Hematopoietic multipotent progenitor cell treated with erythropoietin and hydrocortisone succinate and interleukin-3 and kit ligand, for 8 days (in vitro differentiated cells): ENCODE results near the gene PLD6.
A peak's percentile ranks its signal among the peaks of the same experiment; 100 is the strongest.

Experiments
- DNase-seq: peaks from one replicate; pipeline ENCODE4 v3.0.0-alpha.2; 2015

PLD6 gene

DNA sequence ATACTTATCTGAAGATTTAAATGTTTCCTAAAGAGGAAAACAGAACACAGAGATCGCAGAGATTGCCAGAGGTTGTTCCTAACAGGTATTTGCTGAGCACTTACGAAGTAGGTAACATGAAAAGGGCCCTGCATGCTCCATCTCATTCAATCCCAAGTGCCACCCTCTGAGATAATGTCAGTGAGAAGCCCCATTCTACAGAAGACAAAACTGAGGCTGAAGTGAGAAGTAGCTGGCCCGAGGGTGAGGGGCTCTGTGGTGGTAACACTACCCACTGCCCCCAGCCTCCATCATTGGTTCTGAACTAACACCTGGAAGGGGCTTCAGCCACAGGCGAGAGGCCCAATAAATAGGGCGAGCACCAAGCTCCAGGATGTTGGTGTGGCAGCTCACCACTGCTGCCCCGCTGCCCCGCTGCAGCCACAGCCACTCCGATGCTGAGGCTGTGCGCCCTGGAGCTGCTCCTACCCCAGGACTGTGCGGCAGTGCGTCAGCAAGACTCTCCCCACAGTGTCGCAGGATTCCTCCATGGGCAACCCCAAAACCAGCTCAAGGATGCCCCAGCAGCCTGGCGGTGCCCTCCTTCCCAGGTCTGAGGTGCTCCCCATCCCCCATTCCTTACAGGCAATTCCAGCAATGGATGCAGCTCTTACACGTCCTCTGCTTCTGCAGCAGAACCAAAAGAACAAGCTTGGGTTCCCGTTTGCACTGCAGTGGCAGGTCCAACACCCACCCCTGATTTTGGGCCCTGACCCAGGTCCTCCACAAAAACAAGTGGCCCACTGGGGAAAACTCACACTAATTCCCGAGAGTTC lies 20.5 kb upstream of the PLD6 start:
- DNase-seq = no peak

DNA sequence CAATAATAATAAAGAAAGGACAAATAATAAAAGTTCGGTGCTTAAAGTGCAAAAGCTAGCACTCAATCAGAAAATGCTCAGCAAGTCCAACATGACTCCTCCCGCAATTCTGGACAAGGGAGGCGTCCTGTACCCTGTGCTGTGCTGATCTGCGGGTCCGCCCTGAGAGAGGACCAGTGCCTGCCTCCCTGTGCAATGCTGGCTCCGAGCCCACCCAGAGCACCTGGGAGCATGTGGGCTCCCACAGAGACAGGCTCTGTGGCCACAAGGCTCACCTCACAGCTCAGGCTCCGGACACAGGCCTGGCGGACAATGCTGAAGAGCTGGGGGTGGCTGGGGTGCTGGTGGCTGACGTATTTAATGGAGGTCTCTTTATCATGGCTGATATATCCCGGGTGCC lies 19.8 kb upstream of the PLD6 start:
- DNase-seq = no peak

DNA sequence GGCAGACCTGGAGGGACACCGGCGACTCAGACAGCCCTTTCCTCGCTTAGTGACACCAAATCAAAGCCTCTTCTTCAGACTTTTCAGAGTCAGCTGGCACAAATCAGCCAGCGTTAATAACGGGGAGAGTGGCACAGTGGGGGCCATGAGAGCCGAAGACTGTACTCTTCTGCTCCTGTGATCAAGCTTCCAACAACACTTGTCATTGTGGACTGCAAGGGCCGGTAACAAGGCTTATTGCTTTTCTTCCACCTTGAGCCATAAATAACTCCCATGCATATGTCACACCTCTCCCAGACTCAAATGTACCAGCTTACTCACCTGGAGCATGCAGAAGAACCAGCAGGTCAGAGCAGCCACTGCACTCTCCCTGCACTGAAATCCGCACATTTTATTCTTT lies 18.0 kb upstream of the PLD6 start:
- no peak for DNase-seq

DNA sequence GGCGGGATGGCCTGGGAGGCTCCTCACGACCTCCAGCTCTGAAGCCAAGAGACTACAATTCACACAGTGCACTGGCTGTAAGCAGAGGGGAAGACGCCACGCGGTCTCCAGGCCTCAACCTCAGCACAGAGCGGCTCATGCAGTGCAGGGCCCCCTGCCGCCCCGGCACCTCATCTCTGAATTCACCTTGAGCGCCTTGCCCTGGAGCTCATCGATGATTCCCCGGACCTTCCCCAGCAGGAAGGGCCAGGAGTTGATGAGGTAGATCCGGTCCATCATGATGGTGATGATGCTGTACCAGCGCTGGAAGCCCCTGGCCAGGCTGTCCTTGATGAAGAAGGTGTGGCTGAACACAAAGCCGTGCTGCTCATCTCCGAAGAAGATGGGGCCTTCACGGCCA lies 17.6 kb upstream of the PLD6 start:
- no peak for DNase-seq

DNA sequence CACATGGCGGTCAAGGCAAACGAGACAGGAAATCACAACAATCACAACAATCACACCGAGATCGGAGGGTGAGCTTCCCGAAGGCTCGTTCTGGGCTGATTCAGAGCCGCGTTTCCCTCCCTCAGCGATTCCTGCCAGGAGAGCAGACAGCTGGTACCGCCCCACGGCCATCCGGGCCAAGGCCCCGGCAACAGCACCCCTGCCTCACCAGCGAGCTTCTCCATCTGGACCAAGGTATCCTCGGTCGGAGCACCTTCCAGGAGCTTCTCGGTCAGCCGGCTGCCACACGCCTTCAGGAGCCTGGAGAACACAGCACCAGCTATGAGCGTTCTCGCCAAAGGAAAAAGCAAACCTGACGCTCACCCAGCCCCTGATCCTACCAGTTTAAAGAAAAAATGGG lies 15.2 kb upstream of the PLD6 start:
- no peak for DNase-seq

DNA sequence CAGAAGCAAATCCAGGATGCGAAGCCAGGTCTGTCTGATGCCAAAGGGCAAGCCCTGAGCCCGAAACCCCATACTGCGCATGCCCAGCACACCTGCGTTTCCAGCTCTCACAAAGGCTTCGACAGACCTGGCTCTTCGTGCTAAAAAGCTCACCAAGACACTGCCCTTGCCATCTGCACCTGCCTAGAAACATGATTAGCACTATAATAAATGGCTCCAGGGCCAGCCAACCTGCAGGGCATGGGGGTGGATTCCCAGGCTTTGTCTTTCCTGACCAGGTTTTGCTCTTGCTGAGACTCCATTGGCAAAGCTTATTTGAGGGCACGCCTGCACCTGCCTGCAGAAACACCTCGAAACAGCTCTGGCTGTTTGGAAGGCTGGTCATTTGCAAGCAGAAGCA lies 14.4 kb upstream of the PLD6 start:
- no peak for DNase-seq

DNA sequence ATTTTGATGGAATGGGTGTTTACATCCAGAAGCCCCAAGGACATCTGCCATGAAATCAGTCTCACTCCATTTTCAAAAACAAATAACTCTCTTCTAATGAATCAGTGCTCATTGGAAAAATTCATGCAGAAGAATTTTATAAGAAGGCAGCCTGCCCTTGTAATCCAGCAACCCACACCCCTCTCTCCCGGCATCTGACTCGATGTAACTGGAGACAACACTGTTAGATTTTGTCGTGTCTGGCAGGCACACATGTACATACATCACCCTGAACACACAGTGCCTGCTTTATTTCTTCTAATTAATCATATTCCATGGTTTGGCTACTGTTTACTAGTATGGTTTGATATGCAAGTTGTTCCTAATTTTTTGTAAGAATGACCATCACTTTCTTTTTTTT lies 11.9 kb upstream of the PLD6 start:
- no peak for DNase-seq

DNA sequence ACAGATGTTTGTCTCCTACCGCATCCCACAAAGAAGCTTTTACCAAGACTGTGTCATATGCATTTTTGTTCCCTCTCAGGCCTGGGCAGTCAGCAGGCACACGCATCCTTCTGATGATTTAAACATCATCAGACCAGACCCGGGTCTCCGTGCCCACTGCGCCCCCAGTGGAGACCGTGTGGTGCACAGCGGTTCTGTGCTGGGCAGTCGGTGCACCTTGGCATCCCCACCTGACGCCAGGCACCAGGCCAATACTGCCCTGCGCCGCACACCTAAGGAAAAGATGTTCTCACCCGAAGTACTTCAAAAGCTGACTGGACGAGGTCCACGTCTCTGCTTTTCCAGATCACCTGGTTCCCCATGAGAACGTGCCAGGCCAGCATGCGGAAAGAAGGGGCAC lies 10.6 kb upstream of the PLD6 start:
- DNase-seq = no peak

DNA sequence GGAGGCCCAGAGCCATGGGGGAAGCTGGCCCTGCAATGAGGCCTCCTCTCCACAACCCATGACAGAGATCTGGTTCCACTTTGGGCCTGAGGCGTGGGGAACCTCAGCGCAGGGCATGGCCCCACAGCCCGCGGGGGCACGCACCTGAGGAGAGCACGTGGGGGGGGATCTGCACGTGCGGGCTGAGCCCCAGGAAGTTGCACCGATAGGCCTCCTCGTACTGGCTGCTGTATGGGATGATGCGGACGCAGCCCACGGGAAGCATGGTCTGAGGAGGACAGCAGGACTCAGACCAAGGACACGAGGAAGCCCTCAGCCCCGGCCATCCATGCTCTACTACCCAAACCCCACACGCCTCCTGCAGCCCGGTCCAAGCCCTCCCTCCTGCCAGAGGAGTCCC lies 10.1 kb upstream of the PLD6 start:
- DNase-seq = no peak

DNA sequence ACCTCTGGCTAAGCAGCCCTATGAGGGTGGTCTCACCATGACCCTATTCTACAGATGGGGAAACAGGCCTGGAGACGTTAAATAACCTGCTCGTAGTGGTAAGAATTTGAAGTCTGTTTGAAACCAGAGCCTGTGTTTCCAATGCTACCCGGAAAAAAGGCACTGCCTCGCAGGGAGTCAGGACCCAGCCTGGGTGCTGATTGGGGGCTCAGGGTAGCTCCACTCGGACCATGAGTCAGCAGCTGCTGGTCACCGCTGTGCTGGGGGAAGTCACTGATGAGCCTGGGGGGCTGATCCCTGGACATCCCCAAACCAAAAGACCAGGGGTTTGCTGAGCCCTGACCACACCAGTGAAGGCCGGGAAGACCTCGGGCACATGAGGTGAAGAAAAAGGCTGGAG lies 9.4 kb upstream of the PLD6 start:
- DNase-seq = no peak

DNA sequence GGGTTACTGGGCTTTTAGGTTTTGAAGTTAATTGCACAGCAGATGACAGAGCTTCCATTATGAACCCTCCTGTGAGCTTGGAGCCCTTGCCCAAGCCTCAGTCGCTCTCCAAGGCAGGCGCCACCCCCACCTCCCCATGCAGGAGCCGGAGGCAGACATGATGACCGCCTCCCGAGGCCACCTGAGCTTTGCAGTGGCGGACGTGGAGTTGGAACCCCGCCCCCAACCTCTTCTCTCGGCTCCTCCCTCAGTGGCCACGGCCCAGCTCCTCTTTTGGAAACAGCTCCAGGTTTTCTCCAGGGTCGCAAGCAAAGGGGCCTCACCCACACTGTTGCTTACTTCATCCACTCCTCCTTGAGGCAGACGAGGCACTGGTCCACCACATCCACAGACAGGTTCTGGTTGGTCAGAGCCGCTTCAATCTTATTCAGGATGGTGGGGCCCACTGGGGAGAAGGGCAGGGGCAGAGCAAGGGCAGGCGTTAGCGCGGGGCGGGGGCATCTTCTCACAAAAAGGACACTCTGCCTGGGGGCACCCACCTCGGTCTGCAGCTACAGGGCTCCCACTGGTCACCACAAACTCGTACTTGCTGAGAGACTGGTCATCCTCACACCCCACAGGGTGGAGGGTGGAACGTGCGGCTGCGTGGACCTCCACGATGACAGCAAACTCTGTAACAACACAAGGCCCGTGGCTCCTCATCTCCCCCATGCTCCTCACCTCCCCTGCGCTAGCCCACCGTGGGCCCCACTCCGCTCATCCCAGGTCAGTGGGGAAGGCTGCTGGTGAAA lies 8.7 kb upstream of the PLD6 start:
- DNase-seq = no peak

DNA sequence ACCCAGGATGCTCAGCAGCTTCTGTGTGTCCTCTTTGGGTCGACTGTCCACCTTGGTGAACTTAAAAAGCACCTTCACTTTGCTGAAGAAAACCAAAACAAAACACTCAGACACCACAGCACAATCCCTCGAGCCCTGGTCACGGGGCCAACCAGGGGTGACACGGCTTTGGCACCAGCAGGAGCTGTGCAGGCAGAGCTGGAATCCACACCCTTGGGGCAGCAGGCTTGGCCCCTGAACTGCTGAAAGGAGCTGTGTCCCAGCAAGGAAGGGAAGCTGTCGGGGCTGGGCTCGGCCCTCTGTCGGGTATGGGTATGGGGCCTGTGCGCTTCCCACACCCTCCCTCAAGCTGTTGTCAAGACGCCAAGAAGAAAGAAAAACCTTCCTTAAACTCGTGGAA lies 7.6 kb upstream of the PLD6 start:
- no peak for DNase-seq

DNA sequence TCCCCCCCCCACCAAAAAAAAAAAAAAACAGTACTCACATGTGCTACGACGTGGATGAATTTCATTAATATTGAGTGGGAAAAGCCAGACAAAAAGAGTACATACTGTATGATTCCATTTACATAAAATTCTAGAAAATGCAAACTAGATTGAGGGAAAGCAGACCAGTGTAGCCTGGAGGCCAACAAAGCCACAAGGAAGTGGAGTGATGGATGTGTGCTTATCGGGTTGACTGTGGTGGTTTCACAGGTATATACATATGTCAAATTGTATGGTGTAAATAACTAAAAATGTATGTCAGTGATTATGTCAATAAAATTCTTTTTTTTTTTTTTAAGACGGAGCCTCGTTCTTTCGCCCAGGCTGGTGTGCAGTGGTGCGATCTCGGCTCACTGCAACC lies 1.9 kb upstream of the PLD6 start:
- no peak for DNase-seq

DNA sequence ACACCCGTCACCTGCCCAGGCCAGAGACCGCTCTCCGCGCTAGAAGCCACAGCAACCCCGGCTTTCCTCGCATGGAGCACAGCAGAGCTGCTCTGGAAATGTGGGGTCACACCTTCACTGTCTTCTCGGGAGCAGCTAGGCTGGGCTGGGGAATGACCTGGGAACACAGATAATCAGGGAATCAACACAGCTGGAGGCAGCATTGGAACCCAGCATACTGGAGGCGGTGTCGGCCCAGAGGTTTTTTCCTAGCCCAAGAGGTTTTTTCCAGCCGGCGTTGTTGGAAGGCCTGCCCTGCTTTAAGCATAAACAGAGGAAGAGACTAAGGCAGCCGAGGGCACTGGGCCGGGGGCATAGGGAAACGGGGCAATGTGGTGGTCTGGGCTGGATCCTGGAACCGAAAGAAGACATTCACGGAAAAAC lies 791 bp upstream of the PLD6 start:
- DNase-seq = no peak

DNA sequence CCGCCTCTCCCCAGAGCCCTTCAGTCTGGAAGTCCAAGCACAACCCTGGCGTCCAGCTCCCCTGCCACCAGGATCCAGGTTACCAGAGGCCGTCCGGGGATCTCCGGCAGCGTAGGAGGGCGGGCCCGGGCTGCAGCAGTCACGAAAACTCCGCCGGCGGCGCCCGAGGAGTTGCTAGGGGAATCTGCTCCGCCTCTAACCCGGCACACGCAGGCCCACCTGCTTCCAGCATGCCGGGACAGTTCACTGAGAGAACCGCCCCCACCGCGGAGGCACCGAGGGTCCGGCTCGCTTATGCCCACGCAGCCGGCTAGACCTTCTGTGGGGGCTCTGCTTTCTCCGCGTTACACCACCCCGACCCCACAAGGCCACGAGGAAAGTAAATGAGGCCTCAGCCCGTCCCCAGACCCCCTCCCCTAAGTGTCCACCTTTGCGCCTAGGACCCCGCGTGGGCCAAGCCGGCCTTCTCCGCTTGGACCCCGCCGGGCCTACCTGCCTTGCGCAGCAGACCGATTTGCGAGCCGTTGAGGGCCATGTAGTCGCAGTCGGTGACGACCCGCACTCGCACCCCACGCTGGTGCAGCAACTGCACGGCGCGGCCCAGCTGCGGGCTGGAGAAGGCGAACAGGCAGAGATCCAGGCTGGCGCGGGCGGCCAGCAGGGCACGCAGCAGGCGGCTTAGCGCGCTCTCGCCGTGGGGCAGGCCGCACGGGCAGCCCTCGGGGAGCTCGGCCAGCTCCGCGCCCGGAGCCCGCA lies 587 bp downstream of the PLD6 start:
- peak; percentile 69 for DNase-seq

DNA sequence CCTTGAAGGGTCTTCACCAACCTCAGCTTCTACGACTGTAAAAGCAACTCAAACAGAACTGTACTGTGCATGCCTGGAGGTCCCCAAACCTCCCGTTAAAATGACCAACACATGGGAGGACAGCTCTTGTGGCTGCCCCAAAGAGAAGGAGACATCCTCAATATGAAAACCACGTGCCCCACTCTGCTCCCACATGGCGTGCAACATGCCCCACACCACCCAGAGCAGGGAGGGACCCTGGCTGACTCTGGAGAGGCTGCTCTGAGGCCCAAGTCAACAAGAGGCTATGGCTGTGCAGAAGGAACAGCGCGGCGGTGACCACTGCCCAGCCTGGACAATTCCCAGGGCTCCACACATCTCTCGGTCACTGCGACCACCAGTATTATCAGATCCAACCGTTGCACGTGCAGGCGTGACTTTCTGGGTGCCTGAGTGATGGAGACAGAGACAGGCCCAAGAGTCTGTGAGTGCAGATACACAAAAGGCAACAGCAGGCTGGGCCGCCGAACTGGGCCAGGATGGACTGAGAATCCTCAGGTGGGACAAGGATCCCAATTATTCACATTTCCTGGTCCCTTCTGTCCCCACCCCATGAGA lies 1.4 kb downstream of the PLD6 start:
- DNase-seq = peak; percentile 21

DNA sequence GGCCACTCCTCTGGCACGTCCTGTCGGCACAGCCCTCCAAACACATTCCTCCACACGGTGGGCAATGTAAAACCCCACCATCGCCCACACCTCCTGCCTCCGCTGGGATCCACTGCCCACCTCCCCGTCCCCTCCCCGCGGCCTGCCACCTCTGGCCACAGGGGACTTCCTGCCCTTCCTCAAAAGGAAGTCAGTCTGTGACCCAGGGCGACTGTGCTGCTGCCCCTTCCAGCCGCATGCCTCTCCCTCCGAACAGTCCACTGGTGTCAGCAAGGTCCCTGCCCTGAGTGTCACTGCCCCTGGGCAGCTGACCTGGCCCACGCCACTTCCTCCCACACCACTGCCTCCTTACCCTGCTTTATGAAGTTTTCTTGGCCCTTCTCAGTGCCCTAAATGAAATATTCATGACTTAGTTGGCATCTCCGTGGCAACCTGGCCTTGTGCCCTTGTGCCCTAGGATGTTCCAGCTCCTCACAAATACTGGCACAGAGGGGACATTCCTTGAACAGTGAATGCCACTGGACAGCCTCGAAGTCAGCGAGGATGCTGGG lies 2.0 kb downstream of the PLD6 start:
- no peak for DNase-seq

DNA sequence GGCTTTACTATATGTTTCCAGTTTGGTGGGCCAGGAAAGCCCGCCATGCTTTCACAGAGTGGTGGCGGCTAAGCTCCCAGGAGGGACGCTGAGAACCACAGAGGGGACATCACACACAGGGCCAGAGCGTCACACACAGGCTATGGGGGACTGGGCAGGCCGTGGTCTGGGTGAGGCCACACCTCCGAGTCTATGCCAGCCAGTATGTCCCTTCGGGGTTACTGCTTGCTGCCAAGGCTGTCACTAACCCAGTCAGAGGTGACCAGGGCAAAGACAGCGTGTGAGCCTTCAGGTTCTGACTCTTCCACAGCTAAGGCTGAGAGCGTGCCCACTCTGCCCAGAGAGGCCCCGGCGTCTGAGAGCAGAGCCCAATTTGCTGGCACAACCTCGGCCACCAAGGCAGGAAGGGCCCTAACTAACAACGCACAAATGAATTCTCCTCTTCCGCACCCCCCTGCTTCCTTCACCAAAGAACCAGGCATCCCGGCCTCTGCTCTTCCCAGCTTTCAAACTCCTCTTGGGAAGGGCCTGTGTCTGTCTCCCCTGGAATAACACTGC lies 2.9 kb downstream of the PLD6 start:
- no peak for DNase-seq

DNA sequence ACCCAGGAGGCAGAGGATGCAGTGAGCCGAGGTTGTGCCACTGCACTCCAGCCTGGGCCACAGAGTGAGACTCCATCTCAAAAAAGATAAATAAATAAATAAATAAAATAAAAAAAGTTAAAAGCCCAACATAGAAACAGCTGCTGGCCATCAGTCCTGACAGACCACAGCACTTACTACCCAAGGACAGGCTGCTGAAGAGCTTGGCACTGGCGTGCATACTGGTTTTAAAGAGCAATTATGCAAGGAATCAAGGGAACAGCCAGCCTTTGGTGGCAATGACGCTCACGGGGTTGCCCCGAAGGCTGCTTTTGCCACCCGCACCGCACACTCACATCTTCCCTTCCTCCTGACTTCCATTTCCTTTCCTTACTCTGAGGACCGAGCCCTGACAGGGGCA lies 4.2 kb downstream of the PLD6 start:
- DNase-seq = no peak

DNA sequence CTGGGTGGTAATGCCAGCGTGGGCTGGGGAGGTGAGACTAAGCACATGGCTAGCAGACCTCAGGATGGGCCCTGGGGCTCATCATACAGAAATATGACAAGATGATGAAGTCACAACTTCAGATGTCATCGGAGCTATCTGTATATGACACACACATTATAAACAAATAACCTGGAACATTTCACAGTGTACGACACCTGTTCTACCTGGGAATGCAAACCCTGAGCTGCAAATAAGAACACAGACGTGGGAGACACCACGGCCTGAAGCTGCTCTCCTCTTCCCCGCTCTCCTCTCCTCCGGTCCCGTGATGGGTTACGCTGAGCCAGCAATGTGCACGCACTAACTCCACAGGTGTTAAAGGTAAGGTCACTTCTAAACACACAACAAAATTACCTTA lies 4.9 kb downstream of the PLD6 start:
- no peak for DNase-seq

DNA sequence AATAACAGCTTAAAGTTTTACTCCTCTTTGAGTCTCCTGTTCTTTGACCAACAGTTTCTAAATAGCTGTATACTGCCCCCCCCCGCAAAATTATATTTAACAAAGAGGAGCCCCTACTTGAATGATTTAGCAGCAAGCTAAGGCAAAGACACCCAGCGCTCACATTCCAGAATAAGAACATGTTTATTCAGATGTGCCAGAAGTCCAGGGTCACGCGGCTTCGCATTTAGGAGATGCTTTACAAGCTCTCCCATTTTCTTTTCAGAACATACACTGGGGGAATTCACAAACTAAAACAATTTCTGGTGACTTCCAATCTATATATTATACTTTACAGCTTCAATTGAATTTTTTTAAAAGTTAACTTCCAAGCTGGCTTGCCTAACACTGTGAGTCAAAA lies 5.3 kb downstream of the PLD6 start:
- DNase-seq = no peak

DNA sequence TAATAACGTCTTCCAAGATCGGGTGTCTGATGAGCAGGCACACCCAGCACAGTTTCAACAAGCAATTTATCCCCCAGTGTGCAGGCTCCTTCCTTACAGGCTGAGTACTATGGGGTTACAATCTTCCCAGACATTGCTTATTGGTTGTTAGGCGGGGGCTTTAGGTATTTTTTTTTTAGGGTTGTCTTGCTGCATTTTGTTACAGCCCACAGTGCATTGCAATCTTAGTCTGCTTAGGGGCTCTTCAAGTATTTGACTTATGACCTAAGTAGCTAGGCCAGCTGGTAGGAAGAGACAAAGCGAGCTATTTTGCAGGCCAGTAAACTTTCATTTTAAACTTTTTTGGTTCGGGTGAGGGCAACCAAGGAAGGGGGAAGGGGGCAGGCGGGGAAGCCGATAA lies 5.8 kb downstream of the PLD6 start:
- DNase-seq = no peak

DNA sequence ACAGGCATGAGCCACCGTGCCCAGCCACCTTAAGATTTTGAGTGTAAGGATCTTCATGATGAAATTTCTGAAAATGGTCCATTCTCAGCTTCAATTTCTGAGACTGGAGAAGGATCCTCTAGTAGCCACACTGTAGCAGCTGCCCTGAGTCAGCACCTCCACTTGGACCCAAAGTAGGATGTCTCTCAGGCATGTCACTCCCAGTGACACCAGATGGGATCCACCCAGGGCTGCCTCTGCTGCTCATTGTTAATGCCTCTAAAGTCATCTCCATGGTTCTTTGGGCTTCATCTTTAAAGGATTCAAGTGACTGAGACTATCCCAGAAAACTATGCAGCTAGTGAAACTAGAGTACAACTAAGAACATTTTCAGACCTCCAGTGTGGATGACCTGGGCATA lies 7.9 kb downstream of the PLD6 start:
- no peak for DNase-seq
